H1 (cell line): ENCODE results near the gene NEK3. TPM values are rescaled to one million over a fixed set of nuclear protein-coding genes. Genes with fewer than 3 reads are reported as not detected.

Source experiments
- ASH2L ChIP-seq: fragments of 200-600, 300-600 bp; sonication (generic); IDR thresholded peaks from one replicate; pipeline ENCODE4 v1.7.1; 2017; ENCODE audit warnings: low read length
- CBX8 ChIP-seq: fragments of 300-800, 300-1000 bp; sonication (generic); IDR thresholded peaks from 2 replicates; pipeline ENCODE4 v1.7.1; 2016; ENCODE audit warnings: low read depth, low read length, borderline replicate concordance
- CEBPB ChIP-seq: IDR thresholded peaks from 2 replicates; pipeline ENCODE4 v1.6.1; 2012; ENCODE audit warnings: low read depth, low read length
- CHD1 ChIP-seq: IDR thresholded peaks from 2 replicates; pipeline ENCODE4 v1.6.1; 2012; ENCODE audit warnings: low read depth, low read length, improper control_type of control experiment
- EZH2 ChIP-seq: fragments of 200-600 bp; sonication (generic); IDR thresholded peaks from 2 replicates; pipeline ENCODE4 v1.7.1; 2012; ENCODE audit warnings: low read depth, mild to moderate bottlenecking, moderate library complexity, low read length, inconsistent platforms; ENCODE audit not compliant: severe bottlenecking
- GTF2F1 ChIP-seq: IDR thresholded peaks from 2 replicates; pipeline ENCODE4 v1.6.1; 2012; ENCODE audit warnings: low read depth, low read length, improper control_type of control experiment, borderline replicate concordance
- HDAC6 ChIP-seq: IDR thresholded peaks from one replicate; pipeline ENCODE4 v1.7.1; 2012; ENCODE audit warnings: low read depth, mild to moderate bottlenecking, inconsistent platforms, low read length, moderate library complexity
- JUND ChIP-seq: IDR thresholded peaks from 2 replicates; pipeline ENCODE4 v1.6.1; 2011; ENCODE audit warnings: mild to moderate bottlenecking, improper control_type of control experiment, low read length
- KDM1A ChIP-seq: fragments of 200-600, 300-600 bp; sonication (generic); IDR thresholded peaks from 2 replicates; pipeline ENCODE4 v1.7.1; 2016; ENCODE audit warnings: mild to moderate bottlenecking, low read length, borderline replicate concordance
- NANOG ChIP-seq: IDR thresholded peaks from 2 replicates; pipeline ENCODE4 v1.6.1; 2011; ENCODE audit warnings: low read length, low read depth, mild to moderate bottlenecking, inconsistent platforms; ENCODE audit not compliant: insufficient read depth, poor library complexity, severe bottlenecking
- POLR2A ChIP-seq, 2 experiments: IDR thresholded peaks; 1 replicate in 1 of 2; 2 replicates in 1 of 2; pipeline ENCODE4 v1.6.1; 2011; ENCODE audit warnings: low read depth in 2 of 2, low read length in 2 of 2, mild to moderate bottlenecking in 2 of 2; ENCODE audit errors: control extremely low read depth in 1 of 2
- POLR2AphosphoS5 ChIP-seq: IDR thresholded peaks from 2 replicates; pipeline ENCODE4 v1.6.1; 2011; ENCODE audit warnings: low read depth, low read length
- POU5F1 ChIP-seq: IDR thresholded peaks from 2 replicates; pipeline ENCODE4 v1.6.1; 2011; ENCODE audit warnings: low read depth, mild to moderate bottlenecking, low read length, moderate library complexity
- RNF2 ChIP-seq: fragments of 200-900, 300-1000 bp; sonication (generic); IDR thresholded peaks from 2 replicates; pipeline ENCODE4 v1.7.1; 2016; ENCODE audit warnings: borderline replicate concordance, low read depth, mild to moderate bottlenecking, antibody characterized with exemption, low read length; ENCODE audit not compliant: poor library complexity, severe bottlenecking; ENCODE audit errors: missing control alignments
- RXRA ChIP-seq: IDR thresholded peaks from 2 replicates; pipeline ENCODE4 v1.6.1; 2011; ENCODE audit warnings: low read depth, mild to moderate bottlenecking, low read length, moderate library complexity; ENCODE audit not compliant: insufficient read depth
- SAP30 ChIP-seq: fragments of 300-600 bp; sonication (generic); IDR thresholded peaks from 2 replicates; pipeline ENCODE4 v1.7.1; 2012; ENCODE audit warnings: low read length, moderate library complexity, mild to moderate bottlenecking, inconsistent platforms; ENCODE audit not compliant: insufficient read depth, insufficient replicate concordance
- SP4 ChIP-seq: IDR thresholded peaks from 2 replicates; pipeline ENCODE4 v1.6.1; 2012; ENCODE audit warnings: low read length, inconsistent platforms
- SUZ12 ChIP-seq: fragments of 200-600 bp; sonication (generic); IDR thresholded peaks from 2 replicates; pipeline ENCODE4 v1.6.1; 2012; ENCODE audit warnings: mild to moderate bottlenecking, inconsistent platforms, low read length, moderate library complexity, mixed read lengths
- TBP ChIP-seq: IDR thresholded peaks from 2 replicates; pipeline ENCODE4 v1.6.1; 2011; ENCODE audit warnings: low read depth, low read length, improper control_type of control experiment
- TCF12 ChIP-seq: IDR thresholded peaks from 2 replicates; pipeline ENCODE4 v1.6.1; 2011; ENCODE audit warnings: low read depth, mild to moderate bottlenecking, low read length
- YY1 ChIP-seq: IDR thresholded peaks from 2 replicates; pipeline ENCODE4 v1.6.1; 2011; ENCODE audit warnings: low read depth, mild to moderate bottlenecking, low read length
- polyA plus RNA-seq, 7 experiments: library from polyadenylated mRNA; depleted of rRNA in 3 of 7; stranded (reverse) in 5 of 7; unstranded in 2 of 7; fragments of >200 nt in 5 of 7; fragments of 200-250 nt in 2 of 7; gene quantifications; 1 replicate in 5 of 7; 2 replicates in 1 of 7; 4 replicates in 1 of 7; pipeline versions ENCODE4 v1.2.1 to v1.2.3, GENCODE V29; 2011 to 2013; ENCODE audit warnings: missing spikeins in 2 of 7, mixed read lengths in 2 of 7
- total RNA-seq: library from RNA; stranded (reverse); fragmentation: NEBNext Ultra II Directional; extraction: Animal tissue kit (Norgen Biotek cat#: 25700); gene quantifications from 2 replicates; pipeline ENCODE4 v1.2.1, GENCODE V29; 2021
- TF ChIP-seq, protein P1 (sequence below): IDR thresholded peaks from 2 replicates; pipeline ENCODE4 v1.6.1; 2011; ENCODE audit warnings: low read length, improper control_type of control experiment
- TF ChIP-seq, protein P2 (sequence below): IDR thresholded peaks from 2 replicates; pipeline ENCODE4 v1.6.1; 2012; ENCODE audit warnings: inconsistent platforms

NEK3 gene
- total and polyA plus RNA-seq, 2 of the 8 experiments (the other 6 are each of a cell fraction or from before 2014, with no cell fraction given): 11.4 to 26.0 TPM

- TF ChIP-seq CHD1: no peak
- no peak for TF ChIP-seq POLR2A (IDR thresholded peaks at IDR 0.05; ENCODE audit: control extremely low read depth in 1 of 2, low read depth in 2 of 2, low read length in 2 of 2)
- no peak for TF ChIP-seq KDM1A
- no peak for TF ChIP-seq POU5F1
- TF ChIP-seq ASH2L: no peak
- no peak for TF ChIP-seq YY1
- TF ChIP-seq SP4: no peak
- no peak for TF ChIP-seq CEBPB
- no peak for TF ChIP-seq NANOG
- no peak for TF ChIP-seq GTF2F1
- TF ChIP-seq, protein P1, sequence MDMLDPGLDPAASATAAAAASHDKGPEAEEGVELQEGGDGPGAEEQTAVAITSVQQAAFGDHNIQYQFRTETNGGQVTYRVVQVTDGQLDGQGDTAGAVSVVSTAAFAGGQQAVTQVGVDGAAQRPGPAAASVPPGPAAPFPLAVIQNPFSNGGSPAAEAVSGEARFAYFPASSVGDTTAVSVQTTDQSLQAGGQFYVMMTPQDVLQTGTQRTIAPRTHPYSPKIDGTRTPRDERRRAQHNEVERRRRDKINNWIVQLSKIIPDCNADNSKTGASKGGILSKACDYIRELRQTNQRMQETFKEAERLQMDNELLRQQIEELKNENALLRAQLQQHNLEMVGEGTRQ: no peak
- no peak for TF ChIP-seq TCF12
- TF ChIP-seq RXRA: no peak
- TF ChIP-seq CBX8: no peak
- TF ChIP-seq JUND: no peak
- no peak for TF ChIP-seq HDAC6
- TF ChIP-seq SUZ12: no peak
- no peak for TF ChIP-seq TBP
- TF ChIP-seq RNF2: no peak
- TF ChIP-seq, protein P2, sequence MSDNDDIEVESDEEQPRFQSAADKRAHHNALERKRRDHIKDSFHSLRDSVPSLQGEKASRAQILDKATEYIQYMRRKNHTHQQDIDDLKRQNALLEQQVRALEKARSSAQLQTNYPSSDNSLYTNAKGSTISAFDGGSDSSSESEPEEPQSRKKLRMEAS: peak; percentile 59; the same call in 1 of the 2 replicates
- TF ChIP-seq EZH2: no peak
- no peak for TF ChIP-seq SAP30
- no peak for TF ChIP-seq POLR2AphosphoS5
Measured at GRCh38 chr13:52127783-52128702, 31.4 kb downstream of the NEK3 start (continued).
